ENCODE data around the gene RMC1. TPM values are rescaled to one million over a fixed set of nuclear protein-coding genes. Genes with fewer than 3 reads are reported as not detected.

Gene RMC1
- total RNA-seq, 1 experiment from 2014 or later, result 39.8 TPM

DNA sequence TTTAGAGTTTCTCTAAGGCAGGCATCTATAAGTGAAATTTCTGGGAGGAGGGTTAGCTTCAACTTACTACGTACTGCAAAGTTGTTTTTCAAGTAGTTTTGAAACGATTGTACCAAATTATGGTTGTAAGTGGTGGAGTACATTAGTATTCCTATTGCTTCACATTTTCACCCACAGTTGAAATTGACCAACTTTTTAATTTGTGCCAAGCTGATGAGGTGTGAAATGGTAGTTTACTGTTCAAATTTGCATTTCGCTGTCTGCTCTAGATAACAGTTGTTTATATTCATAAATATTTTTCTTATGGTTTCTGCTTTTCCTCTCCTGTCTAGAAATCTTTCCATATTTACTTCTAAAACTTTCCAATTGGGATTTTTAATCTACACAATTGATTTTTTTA, 64.4 kb downstream of the RMC1 start:
- intact Hi-C loops (cut with micrococcal nuclease; ENCODE audit: unreplicated experiment), result no loop called here
- no peak for TF ChIP-seq CTCF (conservative IDR thresholded peaks at IDR 0.05; ENCODE audit: low read depth, low read length)
- no peak for TF ChIP-seq EZH2 (IDR thresholded peaks at IDR 0.05; ENCODE audit: borderline replicate concordance, low read depth, low read length, poor library complexity, severe bottlenecking)
- Histone ChIP-seq H3K4me3 (ENCODE audit: low read depth, low read length, poor library complexity, severe bottlenecking) (no peak overlapping the region), H3K36me3 (ENCODE audit: insufficient read depth, low read length, poor library complexity, severe bottlenecking) (peaks cover 43% of the 10 kb centered on the region), H3K27me3 (replicated peaks; ENCODE audit: insufficient read depth, low read depth, low read length, poor library complexity) (no peaks in the 10 kb centered on the region), H3K27ac (ENCODE audit: low read depth, low read length, poor library complexity, severe bottlenecking) (no peak overlapping the region), H3K9me3 (ENCODE audit: low read depth, low read length, poor library complexity, severe bottlenecking) (no peaks in the 10 kb centered on the region), H3K4me1 (ENCODE audit: insufficient read depth, low read length, poor library complexity, severe bottlenecking) (no peaks in the 10 kb centered on the region)
- CTCF ChIA-PET, result no interaction called here
- no TSS peak for BruUV-seq (replicated peaks)
- POLR2A ChIA-PET (ENCODE audit: low non-redundant PET), result no interaction called here
- DNase-seq (ENCODE audit: low spot score), result no peak

GRCh38 chr18:23568281-23569138, 65.2 kb downstream of the RMC1 start:
- intact Hi-C loops (cut with micrococcal nuclease; ENCODE audit: unreplicated experiment), result no loop called here
- H3K27ac ChIP-seq (ENCODE audit: low read depth, low read length, poor library complexity, severe bottlenecking), result no peak overlapping the region
- CTCF ChIA-PET, result no interaction called here
- H3K27me3 ChIP-seq (replicated peaks; ENCODE audit: insufficient read depth, low read depth, low read length, poor library complexity), result no peaks in the 10 kb centered on the region
- TF ChIP-seq CTCF (conservative IDR thresholded peaks at IDR 0.05; ENCODE audit: low read depth, low read length), result no peak
- TF ChIP-seq EZH2 (IDR thresholded peaks at IDR 0.05; ENCODE audit: borderline replicate concordance, low read depth, low read length, poor library complexity, severe bottlenecking), result no peak
- no peaks in the 10 kb centered on the region for H3K9me3 ChIP-seq (ENCODE audit: low read depth, low read length, poor library complexity, severe bottlenecking)
- POLR2A ChIA-PET (ENCODE audit: low non-redundant PET), result no interaction called here
- DNase-seq (ENCODE audit: low spot score), result no peak
- peaks cover 48% of the 10 kb centered on the region for H3K36me3 ChIP-seq (ENCODE audit: insufficient read depth, low read length, poor library complexity, severe bottlenecking)
- no TSS peak for BruUV-seq (replicated peaks)
- peaks cover under 1% of the 10 kb centered on the region for H3K4me1 ChIP-seq (ENCODE audit: insufficient read depth, low read length, poor library complexity, severe bottlenecking)
- no peak overlapping the region for H3K4me3 ChIP-seq (ENCODE audit: low read depth, low read length, poor library complexity, severe bottlenecking)

DNA sequence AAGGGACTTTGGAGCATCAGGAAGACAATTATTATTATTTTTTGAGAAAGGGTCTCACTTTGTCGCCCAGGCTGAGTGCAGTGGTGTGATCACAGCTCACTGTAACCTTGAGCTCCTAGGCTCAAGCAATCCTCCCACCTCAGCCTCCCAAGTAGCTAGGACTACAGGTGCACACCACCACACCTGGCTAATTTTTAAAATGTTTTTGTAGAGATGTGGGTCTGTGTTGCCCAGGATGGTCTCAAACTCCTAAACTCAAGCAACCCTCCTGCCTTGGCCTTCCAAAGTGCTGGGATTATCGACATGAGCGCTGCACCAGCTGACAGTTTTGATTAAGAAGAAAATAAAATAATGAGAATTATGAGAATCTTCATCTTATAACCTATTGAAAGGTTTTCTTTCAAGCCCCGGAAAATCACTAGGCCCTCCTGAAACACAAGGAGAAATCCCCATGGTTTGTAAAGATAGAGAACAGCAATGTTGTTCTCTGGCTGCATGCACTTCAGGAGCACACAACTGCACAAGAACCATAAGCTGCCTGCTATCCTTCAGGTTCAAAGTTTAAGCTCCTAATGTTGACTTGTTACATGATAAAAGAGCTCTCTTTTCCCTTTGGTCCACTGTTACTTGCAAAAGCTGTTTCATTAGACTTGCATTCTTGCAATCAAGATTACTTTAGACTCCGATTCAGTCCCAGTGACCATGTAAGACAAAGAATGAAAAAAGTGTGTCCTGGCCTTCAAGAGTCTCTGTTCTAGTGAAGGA, 66.2 kb downstream of the RMC1 start:
- Histone ChIP-seq H3K27me3 (replicated peaks; ENCODE audit: insufficient read depth, low read depth, low read length, poor library complexity) (no peaks in the 10 kb centered on the region), H3K27ac (ENCODE audit: low read depth, low read length, poor library complexity, severe bottlenecking) (no peak overlapping the region), H3K4me1 (ENCODE audit: insufficient read depth, low read length, poor library complexity, severe bottlenecking) (peaks cover 6% of the 10 kb centered on the region), H3K36me3 (ENCODE audit: insufficient read depth, low read length, poor library complexity, severe bottlenecking) (peaks cover 44% of the 10 kb centered on the region), H3K4me3 (ENCODE audit: low read depth, low read length, poor library complexity, severe bottlenecking) (no peak overlapping the region), H3K9me3 (ENCODE audit: low read depth, low read length, poor library complexity, severe bottlenecking) (no peaks in the 10 kb centered on the region)
- intact Hi-C loops (cut with micrococcal nuclease; ENCODE audit: unreplicated experiment), result no loop called here
- TF ChIP-seq EZH2 (IDR thresholded peaks at IDR 0.05; ENCODE audit: borderline replicate concordance, low read depth, low read length, poor library complexity, severe bottlenecking) (no peak), CTCF (conservative IDR thresholded peaks at IDR 0.05; ENCODE audit: low read depth, low read length) (no peak)
- no peak for DNase-seq (ENCODE audit: low spot score)
- ChIA-PET POLR2A (ENCODE audit: low non-redundant PET) (no interaction called here), CTCF (no interaction called here)
- no TSS peak for BruUV-seq (replicated peaks)
